Stimulated activated CD8-positive, alpha-beta memory T cell treated with anti-CD3 and anti-CD28 coated beads, Interleukin-7, amount 100 ng/mL, for 24 hours (primary cell): ENCODE measurements around the gene GUCA1A.
"Not testable (repeated sequence)": the region's sequence is repeated elsewhere in the genome, so short reads cannot be mapped to it uniquely, and the experiment has no call there.

ENCODE experiments used
- DNase-seq: peaks from one replicate; pipeline ENCODE4 v3.0.0-alpha.2; 2020; ENCODE audit warnings: low read depth

The GUCA1A gene

GRCh38 chr6:42147138-42147562 lies 26.0 kb upstream of the GUCA1A start:
- DNase-seq = no peak

GRCh38 chr6:42148058-42148457 lies 25.1 kb upstream of the GUCA1A start:
- no peak for DNase-seq

- DNase-seq = no peak
Measured at GRCh38 chr6:42150254-42150653, 22.9 kb upstream of the GUCA1A start.

- no peak for DNase-seq
Measured at GRCh38 chr6:42152024-42152423, 21.1 kb upstream of the GUCA1A start.

GRCh38 chr6:42152528-42153213 lies 20.5 kb upstream of the GUCA1A start:
- not testable (repeated sequence) for DNase-seq

GRCh38 chr6:42153921-42154320 lies 19.2 kb upstream of the GUCA1A start:
- DNase-seq = no peak

GRCh38 chr6:42154461-42155209 lies 18.5 kb upstream of the GUCA1A start:
- DNase-seq = no peak

- DNase-seq = no peak
Measured at GRCh38 chr6:42155293-42155692, 17.9 kb upstream of the GUCA1A start.

- no peak for DNase-seq
Measured at GRCh38 chr6:42156638-42157037, 16.5 kb upstream of the GUCA1A start.

- DNase-seq = no peak
Measured at GRCh38 chr6:42158011-42158410, 15.2 kb upstream of the GUCA1A start.

GRCh38 chr6:42158631-42159030 lies 14.5 kb upstream of the GUCA1A start:
- DNase-seq = no peak

- DNase-seq = no peak
Measured at GRCh38 chr6:42159431-42160024, 13.6 kb upstream of the GUCA1A start.

- no peak for DNase-seq
Measured at GRCh38 chr6:42162384-42162783, 10.8 kb upstream of the GUCA1A start.

- no peak for DNase-seq
Measured at GRCh38 chr6:42162812-42163211, 10.4 kb upstream of the GUCA1A start.

GRCh38 chr6:42163981-42164380 lies 9.2 kb upstream of the GUCA1A start:
- DNase-seq = no peak

GRCh38 chr6:42165016-42165415 lies 8.1 kb upstream of the GUCA1A start:
- no peak for DNase-seq

- DNase-seq = peak; percentile 72
Measured at GRCh38 chr6:42166444-42167141, 6.6 kb upstream of the GUCA1A start.

- no peak for DNase-seq
Measured at GRCh38 chr6:42168650-42169049, 4.5 kb upstream of the GUCA1A start.

GRCh38 chr6:42169780-42170179 lies 3.4 kb upstream of the GUCA1A start:
- not testable (repeated sequence) for DNase-seq

GRCh38 chr6:42171813-42172581 lies 1.2 kb upstream of the GUCA1A start:
- DNase-seq = no peak

GRCh38 chr6:42175860-42176259 lies 2.7 kb downstream of the GUCA1A start:
- DNase-seq = no peak

GRCh38 chr6:42176981-42177380 lies 3.8 kb downstream of the GUCA1A start:
- DNase-seq = no peak
